ENCODE data around the gene MYH10.

Gene MYH10

GRCh38 chr17:8479431-8479947, 151.0 kb downstream of the MYH10 start:
- no peak overlapping the region for H3K4me3 ChIP-seq (ENCODE audit: low read depth, low read length)
- TF ChIP-seq CTCF (IDR thresholded peaks at IDR 0.05; ENCODE audit: borderline replicate concordance, insufficient read depth, low read depth, low read length), result no peak

- no peak for TF ChIP-seq CTCF (IDR thresholded peaks at IDR 0.05; ENCODE audit: borderline replicate concordance, insufficient read depth, low read depth, low read length)
- no peak overlapping the region for H3K4me3 ChIP-seq (ENCODE audit: low read depth, low read length)
Measured at GRCh38 chr17:8477715-8478441, 152.6 kb downstream of the MYH10 start.

GRCh38 chr17:8477171-8477570, 153.4 kb downstream of the MYH10 start:
- TF ChIP-seq CTCF (IDR thresholded peaks at IDR 0.05; ENCODE audit: borderline replicate concordance, insufficient read depth, low read depth, low read length), result no peak
- no peak overlapping the region for H3K4me3 ChIP-seq (ENCODE audit: low read depth, low read length)

GRCh38 chr17:8476741-8477140, 153.8 kb downstream of the MYH10 start:
- no peak for TF ChIP-seq CTCF (IDR thresholded peaks at IDR 0.05; ENCODE audit: borderline replicate concordance, insufficient read depth, low read depth, low read length)
- no peak overlapping the region for H3K4me3 ChIP-seq (ENCODE audit: low read depth, low read length)

GRCh38 chr17:8475781-8476180, 154.7 kb downstream of the MYH10 start:
- no peak for TF ChIP-seq CTCF (IDR thresholded peaks at IDR 0.05; ENCODE audit: borderline replicate concordance, insufficient read depth, low read depth, low read length)
- no peak overlapping the region for H3K4me3 ChIP-seq (ENCODE audit: low read depth, low read length)

- TF ChIP-seq CTCF (IDR thresholded peaks at IDR 0.05; ENCODE audit: borderline replicate concordance, insufficient read depth, low read depth, low read length), result no peak
- no peak overlapping the region for H3K4me3 ChIP-seq (ENCODE audit: low read depth, low read length)
Measured at GRCh38 chr17:8475227-8475626, 155.3 kb downstream of the MYH10 start.

GRCh38 chr17:8474826-8475225, 155.7 kb downstream of the MYH10 start:
- no peak overlapping the region for H3K4me3 ChIP-seq (ENCODE audit: low read depth, low read length)
- TF ChIP-seq CTCF (IDR thresholded peaks at IDR 0.05; ENCODE audit: borderline replicate concordance, insufficient read depth, low read depth, low read length), result no peak
